GM18519 (cell line): ENCODE data around the gene PPARA.
"Not testable (repeated sequence)": the region's sequence is repeated elsewhere in the genome, so short reads cannot be mapped to it uniquely, and the experiment has no call there.

Experiments used
- ATAC-seq: cut with Tn5 transposase; IDR thresholded peaks from one replicate; pipeline ENCODE4 v1.9.1; 2021; ENCODE audit warnings: mild to moderate bottlenecking, moderate library complexity; ENCODE audit not compliant: unreplicated experiment, low FRiP score

The PPARA gene

DNA sequence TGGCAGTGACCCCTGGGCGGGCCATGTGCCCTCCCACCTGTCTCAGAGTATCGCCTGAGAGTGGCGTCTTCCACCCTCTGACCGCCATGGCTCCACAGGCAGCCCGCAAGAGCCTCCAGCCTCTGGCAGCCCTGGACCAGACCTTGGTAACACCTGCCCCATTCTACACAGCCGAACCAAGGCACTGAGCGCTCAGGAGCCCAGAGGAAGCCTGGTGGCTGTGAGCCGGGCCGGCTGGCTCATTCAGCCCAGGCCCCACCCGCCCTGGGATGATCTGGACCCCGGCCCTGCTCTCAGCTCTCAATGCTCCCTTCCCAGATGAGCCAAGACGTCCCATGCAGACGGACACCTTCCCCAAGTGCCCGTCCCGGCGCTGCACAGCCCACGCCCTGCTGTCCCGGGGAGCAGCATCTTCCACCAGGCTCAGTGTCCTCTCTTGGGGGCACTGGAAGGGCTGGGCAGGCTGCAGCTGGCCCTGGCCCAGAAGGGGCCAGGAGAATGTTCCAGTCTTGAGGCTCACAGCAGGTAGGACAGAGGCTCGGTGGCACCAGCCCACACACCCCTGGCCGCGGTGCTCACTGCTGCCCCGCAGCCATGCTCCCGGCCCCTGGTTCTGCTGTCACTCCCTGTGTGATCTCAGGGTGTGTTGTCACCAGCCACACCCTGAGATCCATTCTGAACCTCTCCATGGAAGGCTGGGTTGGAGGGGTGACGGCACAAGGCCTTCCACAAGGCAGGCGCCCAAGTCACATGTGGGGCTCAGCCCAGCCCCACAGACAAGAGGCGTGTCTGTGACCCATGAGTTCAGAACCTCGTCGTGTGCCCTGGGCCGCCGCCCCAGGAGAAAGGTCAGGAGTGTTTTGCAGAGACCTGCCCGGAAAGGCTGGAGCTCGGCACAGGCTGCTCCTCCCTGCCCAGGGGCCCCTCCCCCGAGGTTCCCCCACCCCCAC, 24.2 kb upstream of the PPARA start:
- ATAC-seq, result no peak

DNA sequence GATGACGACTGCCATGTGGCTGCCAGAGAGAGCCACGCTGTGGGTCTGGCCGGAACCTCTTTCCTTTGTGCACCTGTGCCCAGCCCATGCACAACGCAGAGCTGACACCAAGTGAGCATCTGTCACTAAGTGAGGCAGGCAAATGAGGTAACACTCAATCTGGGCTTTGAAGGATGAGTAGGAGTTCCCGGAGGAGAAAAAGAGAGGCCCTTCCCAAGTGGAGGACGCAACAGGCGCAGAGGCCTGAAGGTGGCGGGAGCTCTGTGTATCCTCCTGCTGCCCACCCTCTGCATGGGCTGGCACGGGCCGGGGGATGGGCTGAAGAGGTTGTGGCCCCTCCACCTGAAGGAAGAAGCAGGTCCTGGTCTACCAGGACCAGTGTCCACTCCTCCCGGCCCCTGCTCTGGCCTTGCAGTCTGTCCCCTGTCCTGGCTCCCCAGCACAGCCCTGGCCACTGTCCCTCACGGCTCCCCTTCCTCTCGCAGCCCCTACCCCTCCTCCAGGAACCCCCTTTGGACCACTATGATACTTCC, 23.4 kb upstream of the PPARA start:
- ATAC-seq, result no peak

DNA sequence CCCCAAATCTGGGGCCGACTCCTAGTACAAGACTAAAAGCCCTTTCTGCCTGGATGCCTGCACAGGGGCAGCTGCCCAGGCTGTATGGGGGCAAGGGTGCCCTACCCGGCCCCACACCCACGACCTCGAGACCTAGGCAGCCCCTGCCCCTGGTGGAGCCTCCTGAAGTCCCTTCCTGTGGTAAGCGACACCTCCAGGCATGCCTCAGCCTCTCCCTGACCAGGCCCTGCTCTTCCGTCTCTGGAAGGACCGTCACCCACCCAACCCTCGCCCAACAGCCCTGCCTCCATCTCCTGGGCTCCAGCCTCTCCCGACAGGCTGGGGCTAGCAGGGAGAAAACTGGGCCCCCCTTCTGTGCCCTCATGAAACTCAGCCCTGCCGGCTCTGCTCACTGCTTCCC, 22.8 kb upstream of the PPARA start:
- ATAC-seq, result no peak

DNA sequence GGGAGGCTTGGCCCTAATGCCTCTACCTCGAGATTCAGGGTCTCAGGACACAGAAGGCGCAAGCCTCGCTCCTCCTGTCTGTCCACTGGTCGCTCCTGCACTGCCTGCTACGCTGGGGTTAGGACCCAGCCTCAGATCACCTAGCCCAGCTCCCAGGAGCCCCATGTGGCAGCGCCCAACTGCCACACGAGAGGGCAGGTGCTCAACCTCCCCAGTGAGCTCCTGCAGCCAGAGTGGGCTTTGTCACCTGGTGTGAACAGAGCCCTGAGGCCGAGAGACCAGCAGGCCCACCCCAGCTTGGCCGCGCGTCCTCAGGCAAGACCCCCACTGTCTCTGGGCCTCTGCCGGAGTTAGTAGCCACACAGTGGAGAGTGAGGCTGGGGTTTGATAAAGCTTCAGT, 21.7 kb upstream of the PPARA start:
- ATAC-seq, result no peak

DNA sequence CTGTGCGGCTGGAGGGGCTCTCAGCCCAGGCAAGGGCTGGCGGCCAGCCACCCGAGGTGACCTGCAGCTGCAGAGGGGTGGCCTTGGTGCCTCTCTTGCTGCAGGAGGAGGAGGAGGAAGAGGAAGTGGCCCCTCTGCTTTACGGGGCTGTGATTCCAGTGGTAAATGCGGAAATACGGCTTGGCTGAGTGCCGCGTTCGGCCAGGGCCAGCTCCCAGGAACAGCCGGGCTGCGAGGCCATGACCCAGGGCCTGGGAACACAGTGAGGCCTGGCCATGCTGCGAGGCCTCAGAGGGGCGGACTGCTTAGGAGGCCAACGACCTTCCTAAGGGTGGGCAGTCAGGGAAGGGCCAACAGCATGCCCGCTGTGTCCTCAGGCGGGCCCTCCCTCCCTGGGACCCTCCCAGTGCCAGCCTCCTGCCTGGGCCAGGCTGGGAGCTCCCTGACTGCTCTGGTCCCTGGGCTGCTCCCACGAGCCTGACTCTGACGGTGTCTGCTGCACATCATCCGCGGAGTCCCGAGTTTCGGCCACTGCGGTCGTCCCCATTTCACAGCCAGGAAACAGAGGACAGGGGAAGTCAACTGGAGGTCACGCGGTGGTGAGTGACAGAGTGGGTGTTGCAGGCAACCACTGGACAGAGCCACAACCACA, 20.8 kb upstream of the PPARA start:
- ATAC-seq, result no peak

DNA sequence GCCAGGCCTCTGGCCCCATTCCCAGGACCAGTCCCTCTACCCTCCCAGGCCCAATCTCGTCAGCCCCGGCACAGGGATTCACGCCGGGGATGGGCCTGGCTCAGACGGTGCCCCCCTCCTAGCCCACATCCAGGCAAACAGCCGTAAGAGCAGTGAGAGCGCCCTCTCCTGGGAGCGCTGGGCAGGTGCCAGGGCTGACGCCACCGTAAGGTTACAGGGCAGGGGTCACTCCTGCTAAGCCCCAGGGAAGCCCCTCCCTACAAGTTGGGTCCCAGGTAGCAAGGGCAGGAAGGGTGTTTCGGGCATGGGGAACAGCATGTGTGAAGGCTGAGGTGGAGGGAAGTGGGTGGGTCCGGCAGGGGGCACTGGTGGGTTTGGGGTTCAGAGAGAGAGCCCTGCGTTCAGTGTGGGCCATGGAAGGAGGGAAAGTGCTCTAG, 19.2 kb upstream of the PPARA start:
- no peak for ATAC-seq

DNA sequence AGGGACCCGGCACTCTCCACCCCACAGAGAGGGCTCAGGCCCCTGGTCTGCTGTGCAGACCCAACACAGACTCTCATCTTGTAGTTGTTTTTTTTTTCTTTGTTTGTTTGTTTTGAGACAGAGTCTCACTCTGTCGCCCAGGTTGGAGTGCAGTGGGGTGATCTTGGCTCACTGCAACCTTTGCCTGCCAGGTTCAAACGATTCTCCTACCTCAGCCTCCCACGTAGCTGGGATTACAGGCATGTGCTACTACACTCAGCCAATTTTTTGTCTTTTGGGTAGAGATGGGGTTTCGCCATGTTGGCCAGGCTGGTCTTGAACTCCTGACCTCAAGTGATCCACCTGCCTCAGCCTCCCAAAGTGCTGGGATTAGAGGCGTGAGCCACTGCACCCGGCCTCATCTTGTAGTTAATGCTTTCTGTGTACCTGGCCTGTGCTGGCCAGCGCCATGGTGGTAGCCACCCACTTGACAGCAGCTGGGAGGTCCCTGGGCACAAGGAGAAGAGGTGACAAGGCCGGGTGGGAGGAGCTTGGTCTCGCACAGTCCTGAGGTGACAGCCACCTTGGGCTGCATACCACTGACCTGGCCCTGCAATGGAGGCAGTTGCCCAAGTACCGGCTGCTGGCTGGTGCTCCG, 18.0 kb upstream of the PPARA start:
- ATAC-seq, result not testable (repeated sequence)

DNA sequence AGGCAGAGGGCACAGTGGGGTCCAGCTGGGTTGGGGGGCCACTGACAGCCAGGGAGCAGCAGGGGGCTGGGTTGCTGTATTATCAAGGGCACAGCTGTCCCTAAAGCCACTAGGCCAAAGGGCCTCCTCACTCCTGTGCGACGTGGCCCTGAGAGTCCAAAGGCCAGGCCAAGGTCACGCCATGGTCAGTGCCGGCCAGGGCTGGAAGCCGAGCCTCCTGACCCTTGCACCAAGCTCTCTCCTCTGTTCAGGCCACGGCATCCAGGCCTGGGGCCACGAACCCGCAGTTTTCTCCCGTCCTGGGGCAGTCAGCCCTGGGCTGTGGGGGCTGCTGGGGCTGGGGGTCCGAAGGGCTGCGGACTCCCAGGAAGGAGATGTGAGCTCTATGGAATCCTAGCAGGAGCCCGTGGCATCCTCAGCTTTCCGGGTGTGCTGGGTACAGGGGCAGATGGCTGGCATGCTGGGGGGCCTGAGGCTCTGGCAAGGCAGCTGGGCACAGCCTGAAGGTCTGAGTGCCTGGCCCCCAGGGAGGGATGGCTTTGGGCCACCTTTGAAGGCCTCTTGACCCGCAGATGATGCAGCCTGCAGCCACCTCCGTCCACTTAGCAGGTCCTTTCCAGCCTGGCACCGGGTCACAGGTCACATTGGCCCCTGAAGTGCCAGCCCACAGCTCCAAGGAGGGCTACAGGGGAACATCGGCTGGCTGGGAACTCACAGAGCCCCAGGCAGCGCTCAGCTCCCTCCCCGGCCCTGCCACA, 17.3 kb upstream of the PPARA start:
- no peak for ATAC-seq

DNA sequence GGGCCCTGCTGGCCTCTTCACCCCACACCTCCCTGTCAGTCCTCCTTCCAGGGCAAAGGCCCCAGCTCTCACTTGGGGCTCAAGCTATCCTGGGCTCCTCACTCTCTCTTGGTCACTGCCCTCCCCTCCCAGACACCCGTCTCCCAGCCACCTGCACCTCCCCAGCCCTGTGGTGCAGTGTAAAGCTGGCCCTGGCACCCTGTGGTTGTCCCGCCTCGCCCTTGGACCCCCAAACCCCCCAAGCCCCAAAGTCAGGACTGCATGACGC, 16.8 kb upstream of the PPARA start:
- ATAC-seq, result no peak

DNA sequence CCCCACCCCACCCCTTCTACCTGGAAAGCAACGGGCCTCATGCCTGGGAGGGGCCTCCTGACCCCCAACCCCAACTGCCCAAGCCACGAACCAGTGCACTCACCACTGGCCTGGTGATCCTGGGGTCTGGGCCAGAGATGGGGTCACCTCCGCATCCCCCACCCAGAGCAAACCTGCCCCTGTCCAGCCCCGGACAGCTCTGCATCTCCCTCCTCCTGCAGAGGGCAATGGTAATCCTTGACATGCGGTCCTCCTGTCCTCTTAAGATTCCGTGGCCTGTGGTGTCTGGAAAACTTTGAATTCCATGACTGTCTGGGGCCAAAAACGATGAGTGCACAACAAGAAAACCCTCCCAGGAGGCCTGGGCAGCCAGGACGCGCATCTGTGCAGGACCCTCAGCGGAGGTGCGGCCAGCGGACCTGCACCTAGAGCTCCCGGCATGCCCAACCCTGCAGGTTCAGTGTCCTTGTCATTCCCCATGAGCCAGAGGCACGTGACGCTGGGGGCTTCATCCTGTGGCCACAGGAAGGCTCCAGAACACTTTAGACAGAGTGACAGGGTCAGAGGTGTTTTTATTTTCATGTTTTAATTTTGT, 16.1 kb upstream of the PPARA start:
- no peak for ATAC-seq

DNA sequence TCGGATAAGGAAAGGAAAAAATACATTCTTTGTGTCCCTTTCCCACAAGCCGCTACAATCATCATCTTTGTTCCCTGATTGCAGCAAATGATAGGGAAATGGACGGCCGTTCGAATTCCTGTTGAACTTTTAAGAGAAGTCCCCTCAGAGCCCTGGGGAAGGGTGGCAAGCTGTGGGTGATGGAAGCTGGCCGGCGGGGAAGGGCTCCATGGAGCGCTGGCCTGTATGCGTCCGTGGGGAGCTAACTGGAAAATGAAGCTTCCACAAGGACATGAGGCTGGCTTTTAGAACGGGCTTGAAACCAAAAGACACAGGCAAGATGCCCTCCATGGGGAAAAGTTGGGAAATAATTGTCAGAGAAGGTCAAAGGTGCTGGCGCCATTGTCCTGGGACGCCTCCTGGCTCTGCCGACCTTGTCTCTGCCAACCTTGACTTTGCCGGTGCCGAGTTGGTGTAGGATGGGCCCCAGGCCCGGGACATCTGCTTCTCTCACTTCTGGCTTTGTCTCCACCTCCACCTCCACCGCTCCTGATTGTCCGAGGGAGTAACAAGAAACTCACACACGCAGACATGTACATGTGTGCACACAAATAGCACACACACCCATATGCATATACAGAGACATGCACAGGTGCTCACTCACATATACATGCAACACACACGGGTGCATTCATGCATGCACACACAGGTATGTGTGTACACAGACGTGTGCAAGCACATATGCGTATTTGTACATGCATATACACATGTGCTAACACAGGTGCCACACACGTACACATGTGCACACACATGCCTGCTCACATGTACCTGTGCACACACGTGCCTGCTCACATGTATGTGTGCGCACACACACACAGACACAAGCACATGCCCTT, 14.5 kb upstream of the PPARA start:
- no peak for ATAC-seq

DNA sequence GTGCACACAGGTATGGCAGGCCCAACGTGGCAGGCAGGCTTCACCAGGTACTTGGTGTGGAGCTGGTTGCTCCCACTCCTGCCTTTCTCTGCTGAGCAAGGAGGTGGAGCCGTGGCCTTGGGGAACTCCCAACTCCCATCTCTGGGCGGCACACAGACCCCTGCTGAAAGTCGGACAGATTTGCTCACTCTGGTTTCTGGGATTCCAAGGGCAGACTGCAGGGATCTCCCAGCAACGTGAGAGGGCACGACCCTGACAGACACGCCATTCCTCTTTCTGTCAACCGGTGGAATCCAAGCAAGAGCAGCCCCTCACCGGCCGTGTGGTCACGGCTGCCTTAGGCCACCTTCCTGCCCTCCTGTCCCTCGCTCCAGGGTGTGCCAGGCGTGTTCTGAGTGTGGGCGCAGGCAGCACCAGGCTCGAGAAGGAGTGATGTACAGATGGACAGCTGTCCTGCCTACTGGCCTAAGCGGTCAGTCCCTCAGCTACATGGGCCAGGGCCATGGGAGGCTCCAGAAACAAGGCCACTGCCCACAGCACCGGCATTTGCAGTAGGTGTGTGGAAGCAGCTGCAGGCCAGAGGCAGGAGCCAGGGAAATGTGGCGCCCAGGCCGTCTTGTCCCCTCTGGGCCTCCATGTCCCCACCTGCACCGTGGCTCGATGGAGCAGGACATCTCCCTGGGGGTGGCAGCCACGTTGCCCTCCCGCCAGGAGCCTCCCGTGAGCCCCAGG, 13.7 kb upstream of the PPARA start:
- ATAC-seq, result no peak

DNA sequence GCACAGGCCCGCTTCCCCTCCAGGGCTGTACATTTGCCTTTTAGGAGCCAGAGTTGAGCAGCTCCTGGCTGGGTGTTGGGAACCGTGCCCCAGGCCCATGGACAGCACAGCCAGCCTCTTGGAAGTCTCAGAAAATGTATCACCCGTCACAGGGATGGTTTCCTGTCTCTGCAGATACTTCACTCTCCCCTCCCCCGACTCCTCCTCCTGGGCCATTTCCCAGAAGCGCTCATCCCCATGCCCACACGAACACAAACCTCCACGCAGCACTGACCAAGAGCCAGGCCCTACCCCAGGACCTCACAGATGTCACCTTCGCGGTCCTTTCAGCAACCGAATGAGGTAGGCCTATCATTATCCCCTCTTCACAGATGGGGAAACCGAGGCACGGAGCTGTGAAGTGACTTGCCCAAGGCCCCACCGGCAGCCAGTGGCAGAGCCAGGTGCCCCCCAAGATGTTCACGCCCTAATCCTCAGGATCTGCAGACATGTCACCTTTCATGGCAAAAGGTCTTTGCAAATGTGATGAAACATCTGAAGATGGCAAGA, 13.0 kb upstream of the PPARA start:
- ATAC-seq, result no peak

DNA sequence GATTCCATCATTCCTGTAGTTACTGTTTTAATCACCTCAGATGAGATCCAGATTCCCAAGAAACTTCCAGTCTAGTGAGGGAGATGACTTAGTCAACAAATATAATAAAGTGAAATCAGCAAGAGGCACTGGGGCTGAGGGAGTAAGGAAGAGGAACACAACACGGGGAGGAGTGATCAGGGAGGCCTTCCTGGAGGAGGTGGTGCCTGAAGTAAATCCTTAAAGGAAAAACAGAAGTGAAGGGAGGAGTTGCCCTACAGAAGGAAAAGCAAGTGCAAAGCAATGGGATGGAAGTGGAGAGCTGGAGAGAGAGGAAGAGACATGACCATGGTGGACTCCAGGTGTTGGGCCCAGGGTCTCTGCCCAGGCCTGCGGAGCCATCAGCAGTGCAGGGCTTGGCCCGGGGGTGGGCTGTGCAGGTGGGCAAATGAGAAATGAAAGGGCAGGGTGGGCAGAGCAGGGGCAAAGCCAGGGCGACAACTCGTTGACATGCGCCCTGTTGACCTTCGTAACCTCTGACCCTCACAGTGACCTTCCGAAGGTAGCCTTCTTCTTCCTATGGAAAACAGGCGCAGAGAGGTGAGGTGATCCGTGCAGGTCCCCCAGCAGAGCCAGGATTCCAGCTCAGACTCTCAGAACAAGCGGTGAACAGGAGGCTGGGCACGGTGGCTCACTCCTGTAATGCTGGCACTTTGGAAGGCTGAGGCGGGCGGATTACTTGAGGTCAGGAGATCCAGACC, 12.1 kb upstream of the PPARA start:
- no peak for ATAC-seq

DNA sequence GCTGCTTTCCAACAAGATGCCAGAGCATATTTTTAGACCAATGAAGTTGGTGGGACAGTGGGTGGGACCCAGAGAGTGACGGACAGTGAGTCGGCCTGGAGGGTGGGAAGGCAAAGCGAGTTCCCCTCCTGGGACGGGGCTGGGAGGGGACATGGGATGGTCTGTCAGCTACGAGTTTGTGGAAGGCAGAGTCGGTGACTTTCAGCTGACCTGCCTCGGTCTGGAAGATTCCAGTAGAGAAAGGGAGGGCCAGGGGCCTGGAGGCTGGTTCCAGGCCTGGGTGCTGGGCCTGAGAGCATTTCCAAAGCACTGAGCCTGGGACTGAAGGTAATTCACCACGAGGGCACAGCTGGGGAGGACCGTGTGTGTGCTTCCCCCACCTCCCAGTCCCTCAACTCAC, 10.9 kb upstream of the PPARA start:
- not testable (repeated sequence) for ATAC-seq

DNA sequence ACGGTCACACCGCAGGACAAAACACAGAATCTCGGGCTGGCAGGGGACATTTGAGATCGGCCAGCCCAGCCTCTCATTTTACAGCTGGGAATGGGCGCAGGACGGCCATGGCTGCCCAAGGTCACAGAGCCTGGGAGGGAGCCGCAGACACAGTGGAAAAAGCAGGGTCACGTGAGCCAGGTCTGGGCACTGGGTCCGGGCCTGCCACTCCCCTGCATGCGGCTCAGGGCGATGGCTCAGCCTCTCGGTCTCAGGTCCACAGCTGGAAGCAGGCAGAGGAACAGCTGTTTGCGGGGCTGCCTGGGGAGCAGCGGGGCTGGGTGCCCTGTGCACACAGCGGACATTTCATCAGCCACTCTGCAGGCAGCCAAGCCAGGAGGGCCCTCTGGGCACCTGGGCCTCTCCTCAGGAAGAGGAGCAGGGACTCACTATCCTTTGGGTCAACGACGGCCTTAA, 10.4 kb upstream of the PPARA start:
- no peak for ATAC-seq
